HepG2 (cell line): ENCODE data around the gene ZAR1. TPM values are rescaled to one million over a fixed set of nuclear protein-coding genes. Genes with fewer than 3 reads are reported as not detected.

Experiments used
- ATAC-seq: fragments of 200-7000 bp; cut with Tn5 transposase; 3 replicates; pipeline ENCODE4 v1.9.1; 2020; ENCODE audit warnings: mild to moderate bottlenecking, moderate library complexity
- BruUV-seq: library from RNA; stranded (reverse); fragments of 400-500 nt; replicated peaks from 2 replicates; lab custom pipeline; 2021; lab: Mats Ljungman, UMichigan
- CTCF ChIA-PET: fragments of 300-600 bp; formaldehyde crosslinking; extraction: SDS; loops from one replicate; lab custom pipeline; 2021; ENCODE audit warnings: low total read pairs, inconsistent platforms, low intra/inter-chr PET ratio; lab: Yijun Ruan, JAX
- POLR2A ChIA-PET: fragments of 350-600 bp; sonication (Branson Sonifier 250); formaldehyde crosslinking; loops from one replicate; lab custom pipeline; 2020; ENCODE audit warnings: antibody characterized with exemption, inconsistent platforms; lab: Yijun Ruan, JAX
- DNase-seq: peaks from one replicate; pipeline ENCODE4 v3.0.0-alpha.2; 2015; ENCODE audit warnings: low spot score
- FAIRE-seq: peaks from 3 replicates; lab custom pipeline; 2011; peaks lifted over from hg19 to GRCh38; lab: Jason Lieb, UNC
- H2AFZ ChIP-seq: one replicate; pipeline ENCODE4 v1.6.1; 2011; ENCODE audit warnings: low read length, inconsistent platforms
- H3K27ac ChIP-seq: fragments of 300-600 bp; 3 replicates; pipeline ENCODE4 v1.8.0; 2011; ENCODE audit warnings: mixed run types, mild to moderate bottlenecking, mixed read lengths, low read length, inconsistent platforms; ENCODE audit not compliant: insufficient read depth; ENCODE audit errors: extremely low read length
- H3K27me3 ChIP-seq, 2 experiments: fragments of 200-600 bp in 1 of 2; 2 replicates in 1 of 2; 3 replicates in 1 of 2; pipeline versions ENCODE4 v1.6.0 to v1.8.0; 2011; ENCODE audit warnings: low read length in 2 of 2, mild to moderate bottlenecking in 2 of 2, moderate library complexity in 2 of 2, inconsistent platforms in 1 of 2; ENCODE audit not compliant: insufficient read depth in 2 of 2, control insufficient read depth in 1 of 2
- H3K36me3 ChIP-seq, 2 experiments: fragments of 200-600 bp in 1 of 2; replicated peaks in 1 of 2; 2 replicates in 1 of 2; 3 replicates in 1 of 2; pipeline versions ENCODE4 v1.5.1 to v1.8.0; 2011; ENCODE audit warnings: low read length in 2 of 2, inconsistent platforms in 1 of 2; ENCODE audit not compliant: insufficient read depth in 2 of 2, control insufficient read depth in 1 of 2
- H3K4me1 ChIP-seq: 2 replicates; pipeline ENCODE4 v1.5.1; 2012; ENCODE audit warnings: low read length, inconsistent platforms; ENCODE audit not compliant: insufficient read depth
- H3K4me2 ChIP-seq: 2 replicates; pipeline ENCODE4 v1.6.0; 2011; ENCODE audit warnings: low read depth, low read length, inconsistent platforms
- H3K4me3 ChIP-seq, 3 experiments: fragments of 200-600 bp in 1 of 3; sonication (generic), shearing (Covaris generic) in 1 of 3; replicated peaks in 1 of 3; 2 replicates each; pipeline ENCODE4 v1.5.1; 2011 to 2016; ENCODE audit warnings: low read length in 3 of 3, inconsistent platforms in 2 of 3, low read depth in 2 of 3, mild to moderate bottlenecking in 2 of 3, control low read depth in 1 of 3, mixed read lengths in 1 of 3; ENCODE audit not compliant: insufficient read depth in 1 of 3
- H3K79me2 ChIP-seq: one replicate; pipeline ENCODE4 v1.6.1; 2011; ENCODE audit warnings: low read length, inconsistent platforms; ENCODE audit not compliant: insufficient read depth
- H3K9ac ChIP-seq: 2 replicates; pipeline ENCODE4 v1.6.0; 2011; ENCODE audit warnings: mild to moderate bottlenecking, low read depth, low read length, inconsistent platforms; ENCODE audit not compliant: insufficient read depth
- H3K9me3 ChIP-seq: 2 replicates; pipeline ENCODE4 v1.5.1; 2012; ENCODE audit warnings: mild to moderate bottlenecking, low read length
- H4K20me1 ChIP-seq: 2 replicates; pipeline ENCODE4 v1.6.0; 2011; ENCODE audit warnings: inconsistent platforms, mild to moderate bottlenecking, low read length, moderate library complexity; ENCODE audit not compliant: insufficient read depth
- ATF7 ChIP-seq, 2 experiments: fragments of 450-650 bp in 1 of 2; sonication (generic) in 1 of 2; formaldehyde crosslinking in 1 of 2; IDR thresholded peaks; 2 replicates each; pipeline versions ENCODE4 v1.4.0 to v1.6.1; 2016 to 2020; ENCODE audit warnings: antibody characterized with exemption in 1 of 2, mild to moderate bottlenecking in 1 of 2, missing genetic modification reagents in 1 of 2
- HDAC6 ChIP-seq: fragments of 200-600 bp; sonication (generic); IDR thresholded peaks from 2 replicates; pipeline ENCODE4 v1.7.0; 2017; ENCODE audit warnings: mild to moderate bottlenecking, antibody characterized with exemption, low read length, low read depth
- PAF1 ChIP-seq: IDR thresholded peaks from 2 replicates; pipeline ENCODE4 v1.6.1; 2016; ENCODE audit warnings: missing genetic modification reagents, missing compliant biosample characterization
- SIX4 ChIP-seq: sonication (generic); formaldehyde crosslinking; IDR thresholded peaks from 2 replicates; pipeline ENCODE4 v1.4.0; 2020; ENCODE audit warnings: missing genetic modification reagents
- ZNF430 ChIP-seq: sonication (generic); formaldehyde crosslinking; IDR thresholded peaks from 2 replicates; pipeline ENCODE4 v1.9.0; 2021; ENCODE audit warnings: mild to moderate bottlenecking, missing genetic modification reagents
- ZNF704 ChIP-seq: sonication (generic); formaldehyde crosslinking; IDR thresholded peaks from 2 replicates; pipeline ENCODE4 v1.8.1; 2023; ENCODE audit warnings: mild to moderate bottlenecking, inconsistent platforms, moderate library complexity, missing genetic modification reagents, borderline replicate concordance
- WGBS: methylation state at CpG from one replicate; pipeline ENCODE4 v1.1.6; 2017; ENCODE audit warnings: low lambda C conversion rate; 5-methylcytosine and 5-hydroxymethylcytosine counted together
- in situ Hi-C: cut with HindIII; loops from 2 replicates; pipeline ENCODE4 v1.10.0; 2017; ENCODE audit warnings: low pct_unique_long_range_greater_than_20kb; ENCODE audit not compliant: extremely low pct_ligation_motif_present
- intact Hi-C: fragments of 100-400 bp; cut with micrococcal nuclease; formaldehyde crosslinking; loops from one replicate; pipeline ENCODE4 v1.10.0; 2022; ENCODE audit not compliant: unreplicated experiment
- polyA plus RNA-seq, 8 experiments: library from polyadenylated mRNA; depleted of rRNA in 3 of 8; stranded (reverse) in 7 of 8; unstranded in 1 of 8; fragments of >200 nt; fragmentation: Illumina TruSeq in 4 of 8; extraction: Trizol in 4 of 8; gene quantifications; 2 replicates each; pipeline versions ENCODE4 v1.2.1 to v1.2.3, GENCODE V29; 2011 to 2016; ENCODE audit warnings: low read depth in 4 of 8, missing spikeins in 1 of 8, mixed read lengths in 1 of 8; ENCODE audit not compliant: insufficient read depth in 1 of 8
- total RNA-seq, 5 experiments: library from RNA; depleted of rRNA; stranded (reverse); fragments of >200 nt; fragmentation: Illumina TruSeq; extraction: Trizol; gene quantifications; 2 replicates each; pipeline ENCODE4 v1.2.3, GENCODE V29; 2016; ENCODE audit warnings: low read depth in 1 of 5
- TF ChIP-seq, protein P1 (sequence below): sonication (generic); formaldehyde crosslinking; IDR thresholded peaks from 2 replicates; pipeline ENCODE4 v1.8.0; 2022; ENCODE audit warnings: low read depth, missing genetic modification reagents

ZAR1 gene
- total and polyA plus RNA-seq, 2 of the 13 experiments (the other 11 are each of a cell fraction or from before 2014, with no cell fraction given), result not detected

DNA sequence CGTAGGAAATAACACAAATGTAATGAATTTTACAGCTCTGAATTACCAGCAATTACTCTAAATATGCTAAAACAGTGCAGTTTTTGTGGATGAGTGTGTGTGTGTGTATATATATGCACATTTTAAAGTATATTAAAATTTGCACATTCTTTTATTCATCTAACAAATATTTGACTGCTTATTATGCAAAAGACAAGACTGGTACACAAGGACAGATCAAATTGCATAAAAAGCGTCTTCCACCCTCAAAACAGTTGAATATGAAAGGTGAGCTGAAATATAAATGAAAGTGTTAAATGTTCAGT lies 13.9 kb downstream of the ZAR1 start:
- Histone ChIP-seq H4K20me1 (no peaks in the 10 kb centered on the region), H3K4me1 (no peaks in the 10 kb centered on the region), H3K36me3 (peaks cover 0 to 11% of the 10 kb centered on the region in 2 experiments; a peak in 2 of 5 replicates), H3K4me3 (no peak overlapping the region), H3K4me2 (no peak overlapping the region), H3K27ac (no peak overlapping the region), H2AFZ (no peak overlapping the region)
- intact Hi-C loops, result no loop called here
- POLR2A ChIA-PET, result no interaction called here
- in situ Hi-C loops, result no loop called here
- FAIRE-seq (no peak), DNase-seq (no peak), ATAC-seq (no peak)
- 99% methylated on average over 2 of the region's 2 CpGs for WGBS
- CTCF ChIA-PET, result no interaction called here
- BruUV-seq, result no TSS peak
- TF ChIP-seq SIX4 (no peak), ZNF704 (CRISPR knock-in tag) (no peak), ATF7 (IDR thresholded peaks at IDR 0.05) (no peak), ATF7 (CRISPR knock-in tag; IDR thresholded peaks at IDR 0.05) (no peak), HDAC6 (no peak), PAF1 (CRISPR knock-in tag) (no peak), ZNF430 (CRISPR knock-in tag) (no peak)
- TF ChIP-seq, protein P1, sequence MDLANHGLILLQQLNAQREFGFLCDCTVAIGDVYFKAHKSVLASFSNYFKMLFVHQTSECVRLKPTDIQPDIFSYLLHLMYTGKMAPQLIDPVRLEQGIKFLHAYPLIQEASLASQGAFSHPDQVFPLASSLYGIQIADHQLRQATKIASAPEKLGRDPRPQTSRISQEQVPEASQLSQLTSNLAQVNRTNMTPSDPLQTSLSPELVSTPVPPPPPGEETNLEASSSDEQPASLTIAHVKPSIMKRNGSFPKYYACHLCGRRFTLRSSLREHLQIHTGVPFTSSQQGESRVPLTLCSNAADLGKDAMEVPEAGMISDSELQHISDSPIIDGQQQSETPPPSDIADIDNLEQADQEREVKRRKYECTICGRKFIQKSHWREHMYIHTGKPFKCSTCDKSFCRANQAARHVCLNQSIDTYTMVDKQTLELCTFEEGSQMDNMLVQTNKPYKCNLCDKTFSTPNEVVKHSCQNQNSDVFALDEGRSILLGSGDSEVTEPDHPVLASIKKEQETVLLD (CRISPR knock-in tag), result no peak
- TF ChIP-seq, all 625 proteins: peak for 0
- Histone ChIP-seq H3K9ac (no peak overlapping the region), H3K9me3 (no peaks in the 10 kb centered on the region), H3K79me2 (no peaks in the 10 kb centered on the region), H3K27me3 (no peaks in the 10 kb centered on the region)
